HepG2 (cell line): ENCODE measurements around the gene KLF16. TPM values are rescaled to one million over a fixed set of nuclear protein-coding genes. Genes with fewer than 3 reads are reported as not detected.

Source experiments
- ATAC-seq: fragments of 200-7000 bp; cut with Tn5 transposase; 3 replicates; pipeline ENCODE4 v1.9.1; 2020; ENCODE audit warnings: mild to moderate bottlenecking, moderate library complexity
- BruUV-seq: library from RNA; stranded (reverse); fragments of 400-500 nt; replicated peaks from 2 replicates; lab custom pipeline; 2021; lab: Mats Ljungman, UMichigan
- CTCF ChIA-PET: fragments of 300-600 bp; formaldehyde crosslinking; extraction: SDS; loops from one replicate; lab custom pipeline; 2021; ENCODE audit warnings: low total read pairs, inconsistent platforms, low intra/inter-chr PET ratio; lab: Yijun Ruan, JAX
- POLR2A ChIA-PET: fragments of 350-600 bp; sonication (Branson Sonifier 250); formaldehyde crosslinking; loops from one replicate; lab custom pipeline; 2020; ENCODE audit warnings: antibody characterized with exemption, inconsistent platforms; lab: Yijun Ruan, JAX
- DNase-seq: peaks from one replicate; pipeline ENCODE4 v3.0.0-alpha.2; 2015; ENCODE audit warnings: low spot score
- FAIRE-seq: peaks from 3 replicates; lab custom pipeline; 2011; peaks lifted over from hg19 to GRCh38; lab: Jason Lieb, UNC
- H2AFZ ChIP-seq: one replicate; pipeline ENCODE4 v1.6.1; 2011; ENCODE audit warnings: low read length, inconsistent platforms
- H3K27ac ChIP-seq: fragments of 300-600 bp; 3 replicates; pipeline ENCODE4 v1.8.0; 2011; ENCODE audit warnings: mixed run types, mild to moderate bottlenecking, mixed read lengths, low read length, inconsistent platforms; ENCODE audit not compliant: insufficient read depth; ENCODE audit errors: extremely low read length
- H3K27me3 ChIP-seq, 2 experiments: fragments of 200-600 bp in 1 of 2; 2 replicates in 1 of 2; 3 replicates in 1 of 2; pipeline versions ENCODE4 v1.6.0 to v1.8.0; 2011; ENCODE audit warnings: low read length in 2 of 2, mild to moderate bottlenecking in 2 of 2, moderate library complexity in 2 of 2, inconsistent platforms in 1 of 2; ENCODE audit not compliant: insufficient read depth in 2 of 2, control insufficient read depth in 1 of 2
- H3K36me3 ChIP-seq, 2 experiments: fragments of 200-600 bp in 1 of 2; replicated peaks in 1 of 2; 2 replicates in 1 of 2; 3 replicates in 1 of 2; pipeline versions ENCODE4 v1.5.1 to v1.8.0; 2011; ENCODE audit warnings: low read length in 2 of 2, inconsistent platforms in 1 of 2; ENCODE audit not compliant: insufficient read depth in 2 of 2, control insufficient read depth in 1 of 2
- H3K4me1 ChIP-seq: 2 replicates; pipeline ENCODE4 v1.5.1; 2012; ENCODE audit warnings: low read length, inconsistent platforms; ENCODE audit not compliant: insufficient read depth
- H3K4me2 ChIP-seq: 2 replicates; pipeline ENCODE4 v1.6.0; 2011; ENCODE audit warnings: low read depth, low read length, inconsistent platforms
- H3K4me3 ChIP-seq, 3 experiments: fragments of 200-600 bp in 1 of 3; sonication (generic), shearing (Covaris generic) in 1 of 3; replicated peaks in 1 of 3; 2 replicates each; pipeline ENCODE4 v1.5.1; 2011 to 2016; ENCODE audit warnings: low read length in 3 of 3, inconsistent platforms in 2 of 3, low read depth in 2 of 3, mild to moderate bottlenecking in 2 of 3, control low read depth in 1 of 3, mixed read lengths in 1 of 3; ENCODE audit not compliant: insufficient read depth in 1 of 3
- H3K79me2 ChIP-seq: one replicate; pipeline ENCODE4 v1.6.1; 2011; ENCODE audit warnings: low read length, inconsistent platforms; ENCODE audit not compliant: insufficient read depth
- H3K9ac ChIP-seq: 2 replicates; pipeline ENCODE4 v1.6.0; 2011; ENCODE audit warnings: mild to moderate bottlenecking, low read depth, low read length, inconsistent platforms; ENCODE audit not compliant: insufficient read depth
- H3K9me3 ChIP-seq: 2 replicates; pipeline ENCODE4 v1.5.1; 2012; ENCODE audit warnings: mild to moderate bottlenecking, low read length
- H4K20me1 ChIP-seq: 2 replicates; pipeline ENCODE4 v1.6.0; 2011; ENCODE audit warnings: inconsistent platforms, mild to moderate bottlenecking, low read length, moderate library complexity; ENCODE audit not compliant: insufficient read depth
- ETV6 ChIP-seq: sonication (generic); formaldehyde crosslinking; conservative IDR thresholded peaks from 2 replicates; pipeline ENCODE4 v1.4.0; 2020; ENCODE audit warnings: missing genetic modification reagents
- FOXP4 ChIP-seq: sonication (generic); formaldehyde crosslinking; IDR thresholded peaks from 2 replicates; pipeline ENCODE4 v1.4.0; 2020; ENCODE audit warnings: missing genetic modification reagents
- KAT7 ChIP-seq: IDR thresholded peaks from 2 replicates; pipeline ENCODE4 v1.6.1; 2018; ENCODE audit warnings: borderline replicate concordance, missing compliant biosample characterization
- MIXL1 ChIP-seq: IDR thresholded peaks from 2 replicates; pipeline ENCODE4 v1.6.1; 2016
- MXD1 ChIP-seq: sonication (generic); formaldehyde crosslinking; IDR thresholded peaks from 2 replicates; pipeline ENCODE4 v1.4.0; 2020; ENCODE audit warnings: mild to moderate bottlenecking, missing genetic modification reagents
- RNF219 ChIP-seq: sonication (generic); formaldehyde crosslinking; IDR thresholded peaks from 2 replicates; pipeline ENCODE4 v1.5.0; 2020; ENCODE audit warnings: mild to moderate bottlenecking, missing genetic modification reagents
- SNAPC5 ChIP-seq: sonication (generic); formaldehyde crosslinking; IDR thresholded peaks from 2 replicates; pipeline ENCODE4 v1.8.1; 2023; ENCODE audit warnings: mild to moderate bottlenecking, missing genetic modification reagents, borderline replicate concordance
- TAF15 ChIP-seq: fragments of 200-400 bp; formaldehyde crosslinking; IDR thresholded peaks from one replicate; pipeline ENCODE4 v1.6.1; 2018; ENCODE audit warnings: mild to moderate bottlenecking, low read depth, low read length; ENCODE audit not compliant: poor library complexity, severe bottlenecking
- YY1 ChIP-seq: IDR thresholded peaks from 2 replicates; pipeline ENCODE4 v1.6.1; 2011; ENCODE audit warnings: low read length, low read depth, moderate library complexity, mild to moderate bottlenecking; ENCODE audit not compliant: insufficient read depth, insufficient replicate concordance
- ZBTB21 ChIP-seq: sonication (generic); formaldehyde crosslinking; IDR thresholded peaks from 2 replicates; pipeline ENCODE4 v1.4.0; 2020; ENCODE audit warnings: missing genetic modification reagents
- ZBTB44 ChIP-seq: sonication (generic); formaldehyde crosslinking; IDR thresholded peaks from 2 replicates; pipeline ENCODE4 v1.4.0; 2020; ENCODE audit warnings: missing genetic modification reagents
- ZNF335 ChIP-seq: sonication (generic); formaldehyde crosslinking; IDR thresholded peaks from 2 replicates; pipeline ENCODE4 v1.4.0; 2020; ENCODE audit warnings: missing genetic modification reagents
- ZNF350 ChIP-seq: sonication (generic); formaldehyde crosslinking; IDR thresholded peaks from 2 replicates; pipeline ENCODE4 v1.4.0; 2020; ENCODE audit warnings: mild to moderate bottlenecking, low read depth, missing genetic modification reagents, borderline replicate concordance
- ZNF644 ChIP-seq: IDR thresholded peaks from 2 replicates; pipeline ENCODE4 v1.6.1; 2016; ENCODE audit warnings: low read depth
- ZNF766 ChIP-seq: sonication (generic); formaldehyde crosslinking; IDR thresholded peaks from 2 replicates; pipeline ENCODE4 v1.5.0; 2020; ENCODE audit warnings: missing genetic modification reagents, borderline replicate concordance
- ZNF777 ChIP-seq: sonication (generic); formaldehyde crosslinking; IDR thresholded peaks from 2 replicates; pipeline ENCODE4 v1.4.0; 2020; ENCODE audit warnings: missing genetic modification reagents
- WGBS: methylation state at CpG from one replicate; pipeline ENCODE4 v1.1.6; 2017; ENCODE audit warnings: low lambda C conversion rate; 5-methylcytosine and 5-hydroxymethylcytosine counted together
- in situ Hi-C: cut with HindIII; loops from 2 replicates; pipeline ENCODE4 v1.10.0; 2017; ENCODE audit warnings: low pct_unique_long_range_greater_than_20kb; ENCODE audit not compliant: extremely low pct_ligation_motif_present
- intact Hi-C: fragments of 100-400 bp; cut with micrococcal nuclease; formaldehyde crosslinking; loops from one replicate; pipeline ENCODE4 v1.10.0; 2022; ENCODE audit not compliant: unreplicated experiment
- polyA plus RNA-seq, 8 experiments: library from polyadenylated mRNA; depleted of rRNA in 3 of 8; stranded (reverse) in 7 of 8; unstranded in 1 of 8; fragments of >200 nt; fragmentation: Illumina TruSeq in 4 of 8; extraction: Trizol in 4 of 8; gene quantifications; 2 replicates each; pipeline versions ENCODE4 v1.2.1 to v1.2.3, GENCODE V29; 2011 to 2016; ENCODE audit warnings: low read depth in 4 of 8, missing spikeins in 1 of 8, mixed read lengths in 1 of 8; ENCODE audit not compliant: insufficient read depth in 1 of 8
- total RNA-seq, 5 experiments: library from RNA; depleted of rRNA; stranded (reverse); fragments of >200 nt; fragmentation: Illumina TruSeq; extraction: Trizol; gene quantifications; 2 replicates each; pipeline ENCODE4 v1.2.3, GENCODE V29; 2016; ENCODE audit warnings: low read depth in 1 of 5

The KLF16 gene
- total and polyA plus RNA-seq, 2 of the 13 experiments (the other 11 are each of a cell fraction or from before 2014, with no cell fraction given) = 3.5 to 6.7 TPM

GRCh38 chr19:1812426-1813191 is 50.8 kb downstream of the KLF16 start:
- CTCF ChIA-PET = interaction anchor here (1.0 to 1.1 kb wide), 2 partner anchors 46 to 194 kb away, joined by 3 read pairs; no protein-coding TSS in a partner anchor
- Histone ChIP-seq H3K79me2 (no peaks in the 10 kb centered on the region), H3K9ac (peak overlapping the region; percentile 66), H4K20me1 (no peaks in the 10 kb centered on the region), H3K9me3 (no peaks in the 10 kb centered on the region), H3K27ac (peak overlapping the region; percentile 72), H2AFZ (no peak overlapping the region), H3K27me3 (no peaks in the 10 kb centered on the region; a peak in 1 of 5 replicates), H3K4me3 (peak overlapping the region; percentile 45 to 84 (median 69)), H3K4me1 (peaks cover 18% of the 10 kb centered on the region), H3K36me3 (peaks cover 5 to 14% of the 10 kb centered on the region in 2 experiments; a peak in 3 of 5 replicates), H3K4me2 (peak overlapping the region; percentile 87)
- peak; percentile 88 for ATAC-seq
- DNase-seq = peak; percentile 93
- BruUV-seq = no TSS peak
- intact Hi-C loops = loop anchor here (2.0 kb wide), 1 partner anchor 22 kb away; no protein-coding TSS in a partner anchor
- FAIRE-seq = peak; percentile 75
- in situ Hi-C loops = no loop called here
- 0% methylated on average over 30 of the region's 47 CpGs for WGBS
- POLR2A ChIA-PET = interaction anchor here (0.6 kb wide), 1 partner anchor 836 kb away, joined by 3 read pairs; no protein-coding TSS in a partner anchor
- TF ChIP-seq ZNF777 (CRISPR knock-in tag) = no peak
- peak; percentile 56; the same call in 1 of the 2 replicates for TF ChIP-seq KAT7 (CRISPR knock-in tag)
- TF ChIP-seq ZNF350 = peak; percentile 57; the same call in 1 of the 2 replicates
- TF ChIP-seq ZNF335 (CRISPR knock-in tag) = peak; percentile 59; the same call in 1 of the 2 replicates
- TF ChIP-seq YY1 = no peak
- no peak for TF ChIP-seq SNAPC5
- no peak for TF ChIP-seq ZNF766 (CRISPR knock-in tag)
- TF ChIP-seq ZNF644 (CRISPR knock-in tag) = no peak
- no peak for TF ChIP-seq RNF219 (CRISPR knock-in tag)
- peak; percentile 41; the same call in 1 of the 2 replicates for TF ChIP-seq MXD1 (CRISPR knock-in tag)
- TF ChIP-seq ZBTB21 (CRISPR knock-in tag) = no peak
- no peak for TF ChIP-seq TAF15
- TF ChIP-seq ZBTB44 (CRISPR knock-in tag) = 0 out of 2 replicates have a peak, but pooled peaks have one; percentile 19
- TF ChIP-seq FOXP4 = no peak; the same call in 1 of the 2 replicates
- no peak for TF ChIP-seq ETV6
- TF ChIP-seq MIXL1 (CRISPR knock-in tag) = 0 out of 2 replicates have a peak, but pooled peaks have one; percentile 11
